Hepatocyte (in vitro differentiated cells): Measurements from ENCODE around the gene STIMATE. TPM values are rescaled to one million over a fixed set of nuclear protein-coding genes. Genes with fewer than 3 reads are reported as not detected.

Source experiments
- DNase-seq: peaks from one replicate; pipeline ENCODE4 v3.0.0-alpha.2; 2016; ENCODE audit warnings: low spot score
- H2AFZ ChIP-seq: fragments of 200-600 bp; sonication (generic); 2 replicates; pipeline ENCODE4 v1.6.0; 2016; ENCODE audit warnings: antibody characterized with exemption, mild to moderate bottlenecking
- H3K27ac ChIP-seq: fragments of 200-600 bp; sonication (generic); 2 replicates; pipeline ENCODE4 v1.5.1; 2016; ENCODE audit warnings: mild to moderate bottlenecking
- H3K27me3 ChIP-seq: fragments of 200-600 bp; sonication (generic); 2 replicates; pipeline ENCODE4 v1.6.1; 2016
- H3K36me3 ChIP-seq: fragments of 200-600 bp; sonication (generic); replicated peaks from 2 replicates; pipeline ENCODE4 v1.5.1; 2016; ENCODE audit warnings: low read depth; ENCODE audit not compliant: insufficient read depth
- H3K4me1 ChIP-seq: fragments of 200-600 bp; sonication (generic); 2 replicates; pipeline ENCODE4 v1.5.1; 2016; ENCODE audit warnings: mild to moderate bottlenecking, moderate library complexity; ENCODE audit not compliant: insufficient read depth
- H3K4me2 ChIP-seq: fragments of 200-600 bp; sonication (generic); 2 replicates; pipeline ENCODE4 v1.6.0; 2016
- H3K4me3 ChIP-seq: fragments of 200-600 bp; sonication (generic); 2 replicates; pipeline ENCODE4 v1.5.1; 2016; ENCODE audit warnings: mild to moderate bottlenecking
- H3K79me2 ChIP-seq: fragments of 200-600 bp; sonication (generic); 2 replicates; pipeline ENCODE4 v1.6.0; 2017; ENCODE audit warnings: mild to moderate bottlenecking
- H3K9me2 ChIP-seq: fragments of 200-600 bp; sonication (generic); replicated peaks from 2 replicates; pipeline ENCODE4 v1.6.0; 2017; ENCODE audit warnings: mild to moderate bottlenecking; ENCODE audit not compliant: insufficient read depth
- H3K9me3 ChIP-seq: fragments of 200-600 bp; sonication (generic); 2 replicates; pipeline ENCODE4 v1.5.1; 2016; ENCODE audit warnings: low read depth, mild to moderate bottlenecking
- H4K20me1 ChIP-seq: fragments of 200-600 bp; sonication (generic); 2 replicates; pipeline ENCODE4 v1.6.0; 2016; ENCODE audit warnings: mild to moderate bottlenecking; ENCODE audit not compliant: insufficient read depth, poor library complexity, severe bottlenecking
- CTCF ChIP-seq: fragments of 200-600 bp; sonication (generic); IDR thresholded peaks from 2 replicates; pipeline ENCODE4 v1.5.1; 2016; ENCODE audit warnings: antibody characterized with exemption, mild to moderate bottlenecking; ENCODE audit not compliant: poor library complexity
- EZH2 ChIP-seq: fragments of 200-600 bp; sonication (generic); IDR thresholded peaks from 2 replicates; pipeline ENCODE4 v1.6.1; 2016; ENCODE audit warnings: antibody characterized with exemption, mild to moderate bottlenecking, borderline replicate concordance
- EZH2phosphoT487 ChIP-seq: fragments of 200-600 bp; sonication (generic); IDR thresholded peaks from one replicate; pipeline ENCODE4 v1.6.1; 2018; ENCODE audit warnings: antibody characterized with exemption, mild to moderate bottlenecking, low read depth, moderate library complexity; ENCODE audit not compliant: unreplicated experiment, severe bottlenecking
- WGBS: methylation state at CpG from one replicate; pipeline ENCODE4 v1.1.6; 2016; ENCODE audit warnings: low lambda C conversion rate; ENCODE audit errors: missing lambda C conversion rate; 5-methylcytosine and 5-hydroxymethylcytosine counted together
- polyA plus RNA-seq: library from polyadenylated mRNA; unstranded; fragments of >200 nt; fragmentation: Nextera tagmentation; extraction: Ambion mirVana; gene quantifications from 2 replicates; pipeline ENCODE4 v1.2.1, GENCODE V29; 2016
- total RNA-seq: library from RNA; depleted of rRNA; stranded (reverse); fragments of >200 nt; gene quantifications from 2 replicates; pipeline ENCODE4 v1.2.3, GENCODE V29; 2014

The STIMATE gene
- total and polyA plus RNA-seq, 2 experiments from 2014 or later: 14.5 to 20.4 TPM

- Histone ChIP-seq H3K36me3 (no peaks in the 10 kb centered on the region), H3K4me3 (no peak overlapping the region), H4K20me1 (no peaks in the 10 kb centered on the region), H3K4me2 (no peak overlapping the region), H3K27ac (no peak overlapping the region), H3K9me2 (no peaks in the 10 kb centered on the region), H2AFZ (no peak overlapping the region), H3K27me3 (no peaks in the 10 kb centered on the region), H3K79me2 (no peaks in the 10 kb centered on the region), H3K4me1 (no peaks in the 10 kb centered on the region), H3K9me3 (no peaks in the 10 kb centered on the region)
- DNase-seq: no peak
- TF ChIP-seq EZH2 (no peak), CTCF (no peak), EZH2phosphoT487 (no peak)
- WGBS: 89% methylated on average over 2 of the region's 2 CpGs
Observed at GRCh38 chr3:52931889-52932288, 34.5 kb upstream of the STIMATE start.

GRCh38 chr3:52931328-52931727 is 34.0 kb upstream of the STIMATE start:
- DNase-seq: no peak
- no peaks in the 10 kb centered on the region for H3K27me3 ChIP-seq
- H3K4me2 ChIP-seq: no peak overlapping the region
- no peaks in the 10 kb centered on the region for H3K79me2 ChIP-seq
- H3K9me2 ChIP-seq: no peaks in the 10 kb centered on the region
- H4K20me1 ChIP-seq: no peaks in the 10 kb centered on the region
- H3K9me3 ChIP-seq: no peaks in the 10 kb centered on the region
- no peaks in the 10 kb centered on the region for H3K4me1 ChIP-seq
- H3K4me3 ChIP-seq: no peak overlapping the region
- WGBS: 81% methylated on average over 6 of the region's 6 CpGs
- no peak overlapping the region for H3K27ac ChIP-seq
- no peak for TF ChIP-seq CTCF
- TF ChIP-seq EZH2phosphoT487: no peak
- no peak for TF ChIP-seq EZH2
- no peaks in the 10 kb centered on the region for H3K36me3 ChIP-seq
- H2AFZ ChIP-seq: no peak overlapping the region

- Histone ChIP-seq H3K9me2 (no peaks in the 10 kb centered on the region), H3K27ac (no peak overlapping the region), H3K36me3 (no peaks in the 10 kb centered on the region), H3K27me3 (no peaks in the 10 kb centered on the region), H3K4me2 (no peak overlapping the region), H4K20me1 (no peaks in the 10 kb centered on the region), H3K4me1 (no peaks in the 10 kb centered on the region), H3K9me3 (no peaks in the 10 kb centered on the region), H3K79me2 (no peaks in the 10 kb centered on the region), H2AFZ (no peak overlapping the region), H3K4me3 (no peak overlapping the region)
- no peak for TF ChIP-seq EZH2phosphoT487
- TF ChIP-seq EZH2: no peak
- no peak for TF ChIP-seq CTCF
- no peak for DNase-seq
- WGBS: 91% methylated on average over 3 of the region's 3 CpGs
Observed at GRCh38 chr3:52930748-52931147, 33.4 kb upstream of the STIMATE start.

GRCh38 chr3:52926554-52926953 is 29.2 kb upstream of the STIMATE start:
- Histone ChIP-seq H2AFZ (no peak overlapping the region), H3K27me3 (no peaks in the 10 kb centered on the region), H3K4me1 (no peaks in the 10 kb centered on the region), H3K9me3 (no peaks in the 10 kb centered on the region), H3K27ac (no peak overlapping the region), H3K4me3 (no peak overlapping the region), H3K36me3 (no peaks in the 10 kb centered on the region), H3K79me2 (no peaks in the 10 kb centered on the region), H4K20me1 (no peaks in the 10 kb centered on the region), H3K4me2 (no peak overlapping the region), H3K9me2 (no peaks in the 10 kb centered on the region)
- DNase-seq: no peak
- no peak for TF ChIP-seq CTCF
- TF ChIP-seq EZH2phosphoT487: no peak
- no peak for TF ChIP-seq EZH2
- WGBS: 97% methylated on average over 2 of the region's 2 CpGs
